NK-92 (cell line): ENCODE results near the gene EPHB1.

ENCODE experiments used
- DNase-seq: peaks from one replicate; lab custom pipeline; 2025; ENCODE audit not compliant: unreplicated experiment; lab: John Stamatoyannopoulos, UW

Gene EPHB1

GRCh38 chr3:134846911-134847317, 51.9 kb downstream of the EPHB1 start:
- DNase-seq = no peak

- no peak for DNase-seq
These were observed 52.3 kb downstream of the EPHB1 start for GRCh38 chr3:134847349-134847748.

- DNase-seq = no peak
These were observed 54.5 kb downstream of the EPHB1 start for GRCh38 chr3:134849561-134849960.

GRCh38 chr3:134850761-134851160, 55.7 kb downstream of the EPHB1 start:
- DNase-seq = no peak

GRCh38 chr3:134852132-134852531, 57.1 kb downstream of the EPHB1 start:
- no peak for DNase-seq

GRCh38 chr3:134852893-134853351, 57.9 kb downstream of the EPHB1 start:
- no peak for DNase-seq

- no peak for DNase-seq
These were observed 59.2 kb downstream of the EPHB1 start for GRCh38 chr3:134854254-134854653.

- no peak for DNase-seq
These were observed 62.3 kb downstream of the EPHB1 start for GRCh38 chr3:134857356-134857755.

GRCh38 chr3:134857776-134858362, 62.8 kb downstream of the EPHB1 start:
- DNase-seq = no peak

GRCh38 chr3:134858441-134859035, 63.5 kb downstream of the EPHB1 start:
- DNase-seq = no peak

GRCh38 chr3:134859341-134859740, 64.3 kb downstream of the EPHB1 start:
- DNase-seq = no peak

- no peak for DNase-seq
These were observed 65.1 kb downstream of the EPHB1 start for GRCh38 chr3:134860141-134860540.

GRCh38 chr3:134863915-134864314, 68.9 kb downstream of the EPHB1 start:
- DNase-seq = no peak

GRCh38 chr3:134864636-134865035, 69.6 kb downstream of the EPHB1 start:
- no peak for DNase-seq

- no peak for DNase-seq
These were observed 72.2 kb downstream of the EPHB1 start for GRCh38 chr3:134867277-134867676.

- DNase-seq = no peak
These were observed 74.2 kb downstream of the EPHB1 start for GRCh38 chr3:134869153-134869726.

- no peak for DNase-seq
These were observed 76.8 kb downstream of the EPHB1 start for GRCh38 chr3:134871818-134872217.

GRCh38 chr3:134872440-134873388, 77.7 kb downstream of the EPHB1 start:
- no peak for DNase-seq

- no peak for DNase-seq
These were observed 78.7 kb downstream of the EPHB1 start for GRCh38 chr3:134873789-134874188.

GRCh38 chr3:134874737-134875413, 79.8 kb downstream of the EPHB1 start:
- DNase-seq = no peak

- DNase-seq = no peak
These were observed 81.8 kb downstream of the EPHB1 start for GRCh38 chr3:134876836-134877235.
